ENCODE results near the gene GRIN2A.

GRCh38 chr16:10121491-10121890 lies 60.7 kb downstream of the GRIN2A start:
- TF ChIP-seq ZNF274 (IDR thresholded peaks at IDR 0.05; ENCODE audit: low read depth, low read length) (no peak), SUZ12 (IDR thresholded peaks at IDR 0.05; ENCODE audit: extremely low read depth, insufficient read depth, insufficient read length) (no peak), YY1 (IDR thresholded peaks at IDR 0.05; ENCODE audit: insufficient read depth, insufficient read length) (no peak)

All from NT2/D1 (cell line).